PC-9 (cell line): ENCODE results near the gene C2orf15. TPM values are rescaled to one million over a fixed set of nuclear protein-coding genes. Genes with fewer than 3 reads are reported as not detected.

Experiments used
- BruUV-seq: library from RNA; stranded (reverse); fragments of 400-500 nt; replicated peaks from 2 replicates; lab custom pipeline; 2021; lab: Mats Ljungman, UMichigan
- CTCF ChIA-PET: fragments of 300-600 bp; sonication (Branson Sonifier 250); formaldehyde crosslinking; loops from one replicate; lab custom pipeline; 2022; ENCODE audit warnings: antibody characterized with exemption; lab: Charles Lee
- POLR2A ChIA-PET: fragments of 300-600 bp; sonication (Branson Sonifier 250); formaldehyde crosslinking; loops from one replicate; lab custom pipeline; 2022; ENCODE audit warnings: antibody characterized with exemption; ENCODE audit not compliant: unreplicated experiment; lab: Charles Lee
- DNase-seq, 2 experiments: peaks; one replicate each; pipeline versions ENCODE4 v3.0.0 to v3.0.0-alpha.2; 2015 to 2022; ENCODE audit warnings: mixed read lengths in 1 of 2
- H2AFZ ChIP-seq: fragments of 200-600 bp; sonication (generic); 2 replicates; pipeline ENCODE4 v1.8.1; 2017; ENCODE audit warnings: antibody characterized with exemption
- H3F3A ChIP-seq: fragments of 200-600 bp; sonication (generic); 2 replicates; pipeline ENCODE4 v1.8.1; 2017; ENCODE audit warnings: antibody characterized with exemption, mild to moderate bottlenecking, low read depth; ENCODE audit not compliant: insufficient read depth
- H3K27ac ChIP-seq: fragments of 200-600 bp; sonication (generic); 2 replicates; pipeline ENCODE4 v1.6.1; 2016; ENCODE audit warnings: mixed run types
- H3K27me3 ChIP-seq: fragments of 200-600 bp; sonication (generic); 2 replicates; pipeline ENCODE4 v1.6.1; 2016; ENCODE audit warnings: low read depth, mixed run types; ENCODE audit not compliant: insufficient read depth
- H3K36me3 ChIP-seq: fragments of 200-600 bp; sonication (generic); 2 replicates; pipeline ENCODE4 v1.6.1; 2016; ENCODE audit warnings: low read depth, mixed run types
- H3K4me1 ChIP-seq: fragments of 200-600 bp; sonication (generic); replicated peaks from 2 replicates; pipeline ENCODE4 v1.6.1; 2016; ENCODE audit warnings: mixed run types; ENCODE audit not compliant: insufficient read depth
- H3K4me2 ChIP-seq: fragments of 200-600 bp; sonication (generic); 2 replicates; pipeline ENCODE4 v1.6.1; 2017; ENCODE audit warnings: mixed run types
- H3K4me3 ChIP-seq: fragments of 200-600 bp; sonication (generic); 2 replicates; pipeline ENCODE4 v1.6.1; 2016; ENCODE audit warnings: mixed run types
- H3K79me2 ChIP-seq: fragments of 200-600 bp; sonication (generic); 2 replicates; pipeline ENCODE4 v1.6.1; 2017; ENCODE audit warnings: low read depth, mixed run types
- H3K9me2 ChIP-seq: fragments of 200-600 bp; sonication (generic); 2 replicates; pipeline ENCODE4 v1.8.1; 2017; ENCODE audit warnings: mild to moderate bottlenecking; ENCODE audit not compliant: insufficient read depth
- H3K9me3 ChIP-seq: fragments of 200-600 bp; sonication (generic); 2 replicates; pipeline ENCODE4 v1.8.1; 2016; ENCODE audit warnings: low read depth; ENCODE audit not compliant: insufficient read depth
- H4K20me1 ChIP-seq: fragments of 200-600 bp; sonication (generic); 2 replicates; pipeline ENCODE4 v1.8.1; 2017; ENCODE audit not compliant: insufficient read depth
- CTCF ChIP-seq: fragments of 200-600 bp; sonication (generic); conservative IDR thresholded peaks from 2 replicates; pipeline ENCODE4 v1.6.1; 2017; ENCODE audit warnings: mixed run types, antibody characterized with exemption, mild to moderate bottlenecking, moderate library complexity
- EZH2 ChIP-seq: fragments of 200-600 bp; sonication (generic); IDR thresholded peaks from 2 replicates; pipeline ENCODE4 v1.8.0; 2017; ENCODE audit warnings: antibody characterized with exemption, low read depth
- intact Hi-C: fragments of 100-400 bp; cut with micrococcal nuclease; formaldehyde crosslinking; loops from one replicate; pipeline ENCODE4 v1.10.0; 2022; ENCODE audit not compliant: unreplicated experiment
- total RNA-seq: library from RNA; stranded (reverse); gene quantifications from 2 replicates; pipeline ENCODE4 v1.2.3, GENCODE V29; 2021

The C2orf15 gene
- total RNA-seq, 1 experiment from 2014 or later = 18.0 TPM

- H3K27me3 ChIP-seq = no peaks in the 10 kb centered on the region
- peak within 1 kb of the TSS; percentile 68 for H3K4me3 ChIP-seq
- peak; percentile 81 to 89 for DNase-seq
- peak within 1 kb of the TSS; percentile 86 for H3K4me2 ChIP-seq
- peaks cover 11% of the 10 kb centered on the region for H3K36me3 ChIP-seq
- H3K9me3 ChIP-seq = no peaks in the 10 kb centered on the region
- H2AFZ ChIP-seq = peak within 1 kb of the TSS; percentile 95
- intact Hi-C loops = loop anchor here (1.0 kb wide), 3 partner anchors 14 to 181 kb away; partner anchors contain the start of genes C2orf15, MITD1, MRPL30 and TXNDC9
- H3K9me2 ChIP-seq = no peaks in the 10 kb centered on the region
- POLR2A ChIA-PET = interaction anchor here (0.6 to 1.0 kb wide), 4 partner anchors 14 to 1464 kb away, joined by 3 to 6 read pairs (median 5); partner anchors contain the start of genes C2orf15, EIF5B and TXNDC9
- no peak for TF ChIP-seq EZH2
- peak; percentile 50 for TF ChIP-seq CTCF
- CTCF ChIA-PET = no interaction called here
- H3K79me2 ChIP-seq = peaks cover 17% of the 10 kb centered on the region
- BruUV-seq = TSS peak; percentile 80
- peaks cover 16% of the 10 kb centered on the region for H3F3A ChIP-seq
- peaks cover 18% of the 10 kb centered on the region for H3K4me1 ChIP-seq
- H3K27ac ChIP-seq = peak within 1 kb of the TSS; percentile 77
- H4K20me1 ChIP-seq = no peaks in the 10 kb centered on the region
Observed at GRCh38 chr2:99154643-99155536, 13.4 kb downstream of the C2orf15 start, which contains the start of the genes LIPT1 and TSGA10. Gene LIPT1 (plus strand): TSS chr2:99154967. CDS start chr2:99161958, 6,991 bp downstream. Gene TSGA10 (minus strand): TSS chr2:99154942. CDS start chr2:99109439, 45,503 bp downstream.

- H3K27me3 ChIP-seq = no peaks in the 10 kb centered on the region
- peaks cover 16% of the 10 kb centered on the region for H3F3A ChIP-seq
- peaks cover 17% of the 10 kb centered on the region for H3K36me3 ChIP-seq
- no peaks in the 10 kb centered on the region for H3K9me3 ChIP-seq
- 0 out of 2 replicates have a peak overlapping the region, but pooled peaks have one; percentile 86 for H3K4me2 ChIP-seq
- intact Hi-C loops = no loop called here
- CTCF ChIA-PET = no interaction called here
- BruUV-seq = no TSS peak
- H3K9me2 ChIP-seq = no peaks in the 10 kb centered on the region
- no peak for TF ChIP-seq EZH2
- no peak for TF ChIP-seq CTCF
- no peak overlapping the region for H2AFZ ChIP-seq
- DNase-seq = no peak
- H4K20me1 ChIP-seq = no peaks in the 10 kb centered on the region
- no peak overlapping the region; the same call in 1 of the 2 replicates for H3K4me3 ChIP-seq
- peaks cover 17% of the 10 kb centered on the region for H3K79me2 ChIP-seq
- H3K27ac ChIP-seq = no peak overlapping the region
- POLR2A ChIA-PET = no interaction called here
- peaks cover 18% of the 10 kb centered on the region for H3K4me1 ChIP-seq
Observed at GRCh38 chr2:99156891-99157290, 15.4 kb downstream of the C2orf15 start.

- no peaks in the 10 kb centered on the region for H3K27me3 ChIP-seq
- ChIA-PET CTCF (no interaction called here), POLR2A (no interaction called here)
- H3K4me2 ChIP-seq = no peak overlapping the region
- BruUV-seq = no TSS peak
- H3F3A ChIP-seq = peaks cover 15% of the 10 kb centered on the region
- no peak overlapping the region for H3K4me3 ChIP-seq
- H3K9me2 ChIP-seq = no peaks in the 10 kb centered on the region
- no peaks in the 10 kb centered on the region for H3K9me3 ChIP-seq
- intact Hi-C loops = no loop called here
- H3K79me2 ChIP-seq = peaks cover 17% of the 10 kb centered on the region
- no peak overlapping the region for H2AFZ ChIP-seq
- DNase-seq = no peak
- peaks cover 17% of the 10 kb centered on the region for H3K4me1 ChIP-seq
- no peak overlapping the region for H3K27ac ChIP-seq
- no peaks in the 10 kb centered on the region for H4K20me1 ChIP-seq
- no peak for TF ChIP-seq EZH2
- no peak for TF ChIP-seq CTCF
- H3K36me3 ChIP-seq = peaks cover 21% of the 10 kb centered on the region
Observed at GRCh38 chr2:99158599-99158998, 17.1 kb downstream of the C2orf15 start.
